ENCODE data around the gene MLLT3.
"Not testable (repeated sequence)": the region's sequence is repeated elsewhere in the genome, so short reads cannot be mapped to it uniquely, and the experiment has no call there.

Gene MLLT3

DNA sequence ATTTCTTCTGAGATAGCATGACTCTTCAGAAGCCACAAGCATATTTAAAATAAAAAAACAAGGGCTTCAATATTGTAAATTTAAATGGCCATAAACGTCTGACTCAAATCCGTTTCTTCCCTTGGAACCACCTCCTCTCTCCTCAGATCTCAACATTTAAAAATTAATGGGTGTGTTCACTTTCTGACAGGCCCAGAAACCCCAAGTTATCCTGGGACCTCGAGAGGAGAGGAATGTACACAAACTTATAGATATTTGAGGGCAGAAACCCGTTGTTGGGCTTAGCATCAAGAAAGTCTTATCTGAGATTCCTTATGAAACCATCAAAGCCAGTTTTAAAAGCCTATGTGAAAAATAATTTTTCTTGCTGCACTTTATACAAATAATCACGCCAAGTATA lies 29.2 kb downstream of the MLLT3 start:
- no peak for TF ChIP-seq EZH2 (IDR thresholded peaks at IDR 0.05; ENCODE audit: borderline replicate concordance, low read depth, low read length, severe bottlenecking)
- TF ChIP-seq, protein P1, sequence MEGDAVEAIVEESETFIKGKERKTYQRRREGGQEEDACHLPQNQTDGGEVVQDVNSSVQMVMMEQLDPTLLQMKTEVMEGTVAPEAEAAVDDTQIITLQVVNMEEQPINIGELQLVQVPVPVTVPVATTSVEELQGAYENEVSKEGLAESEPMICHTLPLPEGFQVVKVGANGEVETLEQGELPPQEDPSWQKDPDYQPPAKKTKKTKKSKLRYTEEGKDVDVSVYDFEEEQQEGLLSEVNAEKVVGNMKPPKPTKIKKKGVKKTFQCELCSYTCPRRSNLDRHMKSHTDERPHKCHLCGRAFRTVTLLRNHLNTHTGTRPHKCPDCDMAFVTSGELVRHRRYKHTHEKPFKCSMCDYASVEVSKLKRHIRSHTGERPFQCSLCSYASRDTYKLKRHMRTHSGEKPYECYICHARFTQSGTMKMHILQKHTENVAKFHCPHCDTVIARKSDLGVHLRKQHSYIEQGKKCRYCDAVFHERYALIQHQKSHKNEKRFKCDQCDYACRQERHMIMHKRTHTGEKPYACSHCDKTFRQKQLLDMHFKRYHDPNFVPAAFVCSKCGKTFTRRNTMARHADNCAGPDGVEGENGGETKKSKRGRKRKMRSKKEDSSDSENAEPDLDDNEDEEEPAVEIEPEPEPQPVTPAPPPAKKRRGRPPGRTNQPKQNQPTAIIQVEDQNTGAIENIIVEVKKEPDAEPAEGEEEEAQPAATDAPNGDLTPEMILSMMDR (IDR thresholded peaks at IDR 0.05; ENCODE audit: borderline replicate concordance, extremely low read depth, low read length, poor library complexity, severe bottlenecking) = no peak
- no peak overlapping the region for H3K4me2 ChIP-seq (ENCODE audit: insufficient read depth, low read length)
- ATAC-seq (ENCODE audit: insufficient read depth, low read depth) = no peak
- H3K27me3 ChIP-seq (ENCODE audit: insufficient read depth, low read length, poor library complexity) = no peaks in the 10 kb centered on the region
- no peak for DNase-seq
- no peak overlapping the region for H3K4me3 ChIP-seq (ENCODE audit: low read depth in 1 of 2, low read length in 2 of 2)
- peaks cover 8% of the 10 kb centered on the region; the same call in 1 of the 2 replicates for H4K20me1 ChIP-seq (ENCODE audit: insufficient read depth, low read length)
- H3K9ac ChIP-seq (ENCODE audit: low read depth, low read length) = no peak overlapping the region
- no peak overlapping the region for H2AFZ ChIP-seq (ENCODE audit: low read depth, low read length)
- peaks cover 76% of the 10 kb centered on the region for H3K79me2 ChIP-seq (ENCODE audit: insufficient read depth, low read length)
- peaks cover 3% of the 10 kb centered on the region; the same call in 1 of the 2 replicates for H3K36me3 ChIP-seq (ENCODE audit: insufficient read depth, low read length)
- H3K4me1 ChIP-seq (ENCODE audit: insufficient read depth, low read length) = 0 out of 2 replicates have a peak, but pooled peaks cover under 1% of the 10 kb centered on the region
- no peak overlapping the region for H3K27ac ChIP-seq (ENCODE audit: low read length)
- no peaks in the 10 kb centered on the region for H3K9me3 ChIP-seq (ENCODE audit: insufficient read depth, low read length, severe bottlenecking)

DNA sequence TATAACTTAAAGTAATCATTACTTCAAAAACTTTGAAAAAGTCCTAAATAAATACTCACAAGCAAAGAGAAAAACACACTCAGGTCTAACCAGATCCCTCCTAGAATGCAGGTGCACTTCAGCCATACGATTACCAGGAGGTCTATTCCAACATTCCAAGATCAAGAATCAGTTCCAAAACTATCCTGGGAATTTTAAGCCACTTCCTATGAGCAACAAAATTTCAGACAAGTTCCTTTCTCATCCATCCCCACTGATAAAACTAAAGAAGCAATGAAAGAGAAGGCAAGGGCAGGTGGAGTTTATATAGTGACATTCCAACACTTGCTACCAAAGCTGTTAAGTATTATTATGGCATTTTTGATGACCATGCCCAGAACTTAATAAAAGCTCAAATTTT lies 29.6 kb downstream of the MLLT3 start:
- DNase-seq (no peak), ATAC-seq (ENCODE audit: insufficient read depth, low read depth) (no peak)
- Histone ChIP-seq H3K9me3 (ENCODE audit: insufficient read depth, low read length, severe bottlenecking) (no peaks in the 10 kb centered on the region), H3K36me3 (ENCODE audit: insufficient read depth, low read length) (peaks cover 3% of the 10 kb centered on the region; the same call in 1 of the 2 replicates), H4K20me1 (ENCODE audit: insufficient read depth, low read length) (peaks cover 7% of the 10 kb centered on the region; the same call in 1 of the 2 replicates), H3K27me3 (ENCODE audit: insufficient read depth, low read length, poor library complexity) (no peaks in the 10 kb centered on the region), H3K79me2 (ENCODE audit: insufficient read depth, low read length) (peaks cover 73% of the 10 kb centered on the region), H2AFZ (ENCODE audit: low read depth, low read length) (no peak overlapping the region), H3K9ac (ENCODE audit: low read depth, low read length) (no peak overlapping the region), H3K4me3 (ENCODE audit: low read depth in 1 of 2, low read length in 2 of 2) (no peak overlapping the region), H3K4me1 (ENCODE audit: insufficient read depth, low read length) (no peaks in the 10 kb centered on the region), H3K4me2 (ENCODE audit: insufficient read depth, low read length) (no peak overlapping the region), H3K27ac (ENCODE audit: low read length) (no peak overlapping the region)
- TF ChIP-seq EZH2 (IDR thresholded peaks at IDR 0.05; ENCODE audit: borderline replicate concordance, low read depth, low read length, severe bottlenecking) = no peak

DNA sequence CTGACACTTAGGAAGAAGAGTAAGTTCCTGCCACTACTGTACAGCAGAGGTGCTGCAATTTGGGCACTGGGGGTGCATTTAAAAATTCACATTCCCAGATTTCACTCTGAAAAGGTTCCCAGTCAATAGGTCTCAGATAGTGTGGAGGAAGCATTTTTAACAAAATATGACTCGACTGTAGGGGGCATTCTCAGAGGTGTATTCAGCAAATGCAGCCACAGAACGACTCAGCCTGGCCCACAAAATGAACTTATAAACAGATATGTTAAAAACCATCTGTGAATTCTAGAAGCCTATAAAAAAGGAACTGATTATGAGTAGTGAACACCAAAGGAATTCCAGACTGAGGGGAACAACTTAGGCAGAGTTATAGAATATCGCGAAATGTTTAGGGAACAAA lies 31.1 kb downstream of the MLLT3 start:
- Histone ChIP-seq H3K79me2 (ENCODE audit: insufficient read depth, low read length) (peaks cover 66% of the 10 kb centered on the region), H3K27me3 (ENCODE audit: insufficient read depth, low read length, poor library complexity) (no peaks in the 10 kb centered on the region), H3K4me1 (ENCODE audit: insufficient read depth, low read length) (no peaks in the 10 kb centered on the region), H3K36me3 (ENCODE audit: insufficient read depth, low read length) (peaks cover 3% of the 10 kb centered on the region; the same call in 1 of the 2 replicates), H3K9ac (ENCODE audit: low read depth, low read length) (no peak overlapping the region), H3K4me3 (ENCODE audit: low read depth in 1 of 2, low read length in 2 of 2) (no peak overlapping the region), H3K9me3 (ENCODE audit: insufficient read depth, low read length, severe bottlenecking) (no peaks in the 10 kb centered on the region), H2AFZ (ENCODE audit: low read depth, low read length) (no peak overlapping the region), H3K4me2 (ENCODE audit: insufficient read depth, low read length) (no peak overlapping the region), H4K20me1 (ENCODE audit: insufficient read depth, low read length) (peaks cover 4% of the 10 kb centered on the region; the same call in 1 of the 2 replicates), H3K27ac (ENCODE audit: low read length) (no peak overlapping the region)
- DNase-seq (no peak), ATAC-seq (ENCODE audit: insufficient read depth, low read depth) (no peak)
- TF ChIP-seq EZH2 (IDR thresholded peaks at IDR 0.05; ENCODE audit: borderline replicate concordance, low read depth, low read length, severe bottlenecking) = no peak
- TF ChIP-seq, protein P1 (IDR thresholded peaks at IDR 0.05; ENCODE audit: borderline replicate concordance, extremely low read depth, low read length, poor library complexity, severe bottlenecking) = peak; percentile 5

DNA sequence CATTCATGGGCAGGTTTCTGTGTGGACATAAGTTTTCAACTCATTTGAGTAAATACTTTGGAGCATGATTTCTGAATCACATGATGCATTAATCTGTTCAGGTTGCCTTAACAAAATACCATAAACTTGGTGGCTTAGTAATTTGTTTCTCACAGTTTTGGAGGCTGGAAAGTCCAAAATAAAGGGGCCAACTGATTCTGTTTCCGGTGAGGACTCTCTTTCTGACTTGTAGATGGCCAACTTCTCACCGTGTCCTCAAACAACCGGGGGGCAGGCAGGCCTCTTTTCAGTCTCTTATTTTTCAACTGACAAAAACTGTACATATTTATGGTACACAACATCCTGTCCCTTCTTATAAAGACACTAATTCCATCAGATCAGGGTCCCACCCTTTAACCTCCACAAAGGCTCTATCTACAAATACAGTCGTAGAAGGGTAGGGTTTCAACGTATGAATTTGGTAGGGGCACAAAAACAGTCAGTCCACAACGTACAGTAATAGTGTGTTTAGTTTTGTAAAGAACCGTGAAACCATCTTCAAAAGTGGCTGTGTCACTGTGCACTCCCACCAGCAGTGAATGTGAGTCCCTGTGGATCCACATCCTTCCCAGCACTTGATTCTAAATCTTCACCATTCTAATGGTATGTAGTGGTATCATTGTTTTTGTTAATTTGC lies 37.2 kb downstream of the MLLT3 start:
- H3K9ac ChIP-seq (ENCODE audit: low read depth, low read length) = no peak overlapping the region
- H3K27ac ChIP-seq (ENCODE audit: low read length) = no peak overlapping the region
- H2AFZ ChIP-seq (ENCODE audit: low read depth, low read length) = no peak overlapping the region
- H3K4me3 ChIP-seq (ENCODE audit: low read depth in 1 of 2, low read length in 2 of 2) = no peak overlapping the region
- no peak for ATAC-seq (ENCODE audit: insufficient read depth, low read depth)
- no peaks in the 10 kb centered on the region for H3K27me3 ChIP-seq (ENCODE audit: insufficient read depth, low read length, poor library complexity)
- H3K79me2 ChIP-seq (ENCODE audit: insufficient read depth, low read length) = peaks cover 41% of the 10 kb centered on the region
- H3K36me3 ChIP-seq (ENCODE audit: insufficient read depth, low read length) = peaks cover 7% of the 10 kb centered on the region; the same call in 1 of the 2 replicates
- TF ChIP-seq, protein P1 (IDR thresholded peaks at IDR 0.05; ENCODE audit: borderline replicate concordance, extremely low read depth, low read length, poor library complexity, severe bottlenecking) = no peak
- no peak for TF ChIP-seq EZH2 (IDR thresholded peaks at IDR 0.05; ENCODE audit: borderline replicate concordance, low read depth, low read length, severe bottlenecking)
- H4K20me1 ChIP-seq (ENCODE audit: insufficient read depth, low read length) = no peaks in the 10 kb centered on the region
- H3K9me3 ChIP-seq (ENCODE audit: insufficient read depth, low read length, severe bottlenecking) = no peaks in the 10 kb centered on the region
- H3K4me2 ChIP-seq (ENCODE audit: insufficient read depth, low read length) = no peak overlapping the region
- H3K4me1 ChIP-seq (ENCODE audit: insufficient read depth, low read length) = no peaks in the 10 kb centered on the region
- DNase-seq = no peak

DNA sequence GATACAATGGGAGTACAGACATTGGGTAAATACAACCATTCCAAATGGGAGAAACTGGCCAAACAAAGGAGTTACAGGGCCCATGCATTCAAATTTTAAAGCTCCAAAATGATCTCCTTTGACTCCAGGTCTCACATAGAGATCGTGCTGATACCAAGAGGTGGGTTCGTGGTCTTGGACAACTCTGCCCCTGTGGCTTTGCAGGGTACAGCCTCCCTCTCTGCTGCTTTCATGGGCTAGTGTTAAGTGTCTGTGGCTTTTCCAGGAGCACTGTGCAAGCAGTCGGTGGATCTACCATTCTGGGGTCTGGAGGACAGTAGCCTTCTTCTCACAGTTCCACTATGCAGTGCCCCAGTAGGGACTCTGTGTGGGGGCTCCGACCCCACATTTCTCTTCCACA lies 39.2 kb downstream of the MLLT3 start:
- peaks cover 43% of the 10 kb centered on the region for H3K79me2 ChIP-seq (ENCODE audit: insufficient read depth, low read length)
- peaks cover 12% of the 10 kb centered on the region; the same call in 1 of the 2 replicates for H3K36me3 ChIP-seq (ENCODE audit: insufficient read depth, low read length)
- not testable (repeated sequence) for H3K9ac ChIP-seq (ENCODE audit: low read depth, low read length); H3K27ac ChIP-seq (ENCODE audit: low read length); H3K4me1 ChIP-seq (ENCODE audit: insufficient read depth, low read length); H3K27me3 ChIP-seq (ENCODE audit: insufficient read depth, low read length, poor library complexity); H3K4me2 ChIP-seq (ENCODE audit: insufficient read depth, low read length); ATAC-seq (ENCODE audit: insufficient read depth, low read depth); H3K9me3 ChIP-seq (ENCODE audit: insufficient read depth, low read length, severe bottlenecking); H2AFZ ChIP-seq (ENCODE audit: low read depth, low read length); H3K4me3 ChIP-seq (ENCODE audit: low read depth in 1 of 2, low read length in 2 of 2); H4K20me1 ChIP-seq (ENCODE audit: insufficient read depth, low read length)
- DNase-seq = peak; percentile 14

Measured in DND-41 (cell line).